ENCODE measurements around the gene CPOX. TPM values are rescaled to one million over a fixed set of nuclear protein-coding genes. Genes with fewer than 3 reads are reported as not detected.

CPOX gene
- total RNA-seq, 1 donor from 2014 or later: 17.1 TPM

- FAIRE-seq (no peak), DNase-seq (ENCODE audit: low spot score in 2 of 2) (no peak)
These were observed 3.4 kb upstream of the CPOX start for GRCh38 chr3:98596541-98597500.

- no peak for FAIRE-seq
These were observed 2.7 kb upstream of the CPOX start for GRCh38 chr3:98596087-98596486.

GRCh38 chr3:98594628-98595324 is 1.4 kb upstream of the CPOX start:
- FAIRE-seq: no peak
- no peak for DNase-seq (ENCODE audit: low spot score in 2 of 2)

More at GRCh38 chr3:98596087-98596486, 2.7 kb upstream of the CPOX start:
- DNase-seq (ENCODE audit: low spot score in 2 of 2): no peak

- DNase-seq (ENCODE audit: low spot score in 2 of 2) (no peak), FAIRE-seq (no peak)
These were observed 971 bp downstream of the CPOX start for GRCh38 chr3:98592345-98592935.

GRCh38 chr3:98589331-98590036 is 3.9 kb downstream of the CPOX start:
- DNase-seq (ENCODE audit: low spot score in 2 of 2) (no peak), FAIRE-seq (no peak)

- FAIRE-seq: no peak
- no peak for DNase-seq (ENCODE audit: low spot score in 2 of 2)
These were observed 5.3 kb downstream of the CPOX start for GRCh38 chr3:98588065-98588464.

GRCh38 chr3:98587654-98588053 is 5.8 kb downstream of the CPOX start:
- no peak for FAIRE-seq
- DNase-seq (ENCODE audit: low spot score in 2 of 2): no peak

GRCh38 chr3:98584547-98584946 is 8.9 kb downstream of the CPOX start:
- FAIRE-seq (no peak), DNase-seq (ENCODE audit: low spot score in 2 of 2) (no peak)

GRCh38 chr3:98583766-98584165 is 9.6 kb downstream of the CPOX start:
- no peak for FAIRE-seq

GRCh38 chr3:98582042-98582441 is 11.4 kb downstream of the CPOX start:
- no peak for DNase-seq (ENCODE audit: low spot score in 2 of 2)
- no peak for FAIRE-seq

More at GRCh38 chr3:98583766-98584165, 9.6 kb downstream of the CPOX start:
- no peak for DNase-seq (ENCODE audit: low spot score in 2 of 2)

- FAIRE-seq: peak; percentile 36
- DNase-seq (ENCODE audit: low spot score in 2 of 2): no peak
These were observed 11.9 kb downstream of the CPOX start for GRCh38 chr3:98581474-98581873.

- FAIRE-seq (no peak), DNase-seq (ENCODE audit: low spot score in 2 of 2) (no peak)
These were observed 12.7 kb downstream of the CPOX start for GRCh38 chr3:98580401-98581386.

- FAIRE-seq: no peak
- no peak for DNase-seq (ENCODE audit: low spot score in 2 of 2)
These were observed 16.1 kb downstream of the CPOX start for GRCh38 chr3:98577178-98577895.

- no peak for DNase-seq (ENCODE audit: low spot score in 2 of 2)
- FAIRE-seq: no peak
These were observed 19.3 kb downstream of the CPOX start for GRCh38 chr3:98574132-98574531.

- no peak for DNase-seq (ENCODE audit: low spot score in 2 of 2)
- peak; percentile 92 for FAIRE-seq
These were observed 20.2 kb downstream of the CPOX start for GRCh38 chr3:98573181-98573728.

GRCh38 chr3:98568402-98568801 is 25.0 kb downstream of the CPOX start:
- FAIRE-seq: no peak
- no peak for DNase-seq (ENCODE audit: low spot score in 2 of 2)

- DNase-seq (ENCODE audit: low spot score in 2 of 2) (no peak), FAIRE-seq (no peak)
These were observed 25.6 kb downstream of the CPOX start for GRCh38 chr3:98567666-98568270.

GRCh38 chr3:98565843-98566242 is 27.6 kb downstream of the CPOX start:
- no peak for FAIRE-seq
- no peak for DNase-seq (ENCODE audit: low spot score in 2 of 2)
